ENCODE results near the gene RBBP8NL. TPM values are rescaled to one million over a fixed set of nuclear protein-coding genes. Genes with fewer than 3 reads are reported as not detected.

Gene RBBP8NL
- total RNA-seq, 1 experiment from 2014 or later, result 0.28 TPM

- no peak overlapping the region for H2BK20ac ChIP-seq (ENCODE audit: low read depth, low read length, poor library complexity, severe bottlenecking)
- no peak overlapping the region for H3K9ac ChIP-seq (ENCODE audit: extremely low read depth, insufficient read length, low read length)
- H4K91ac ChIP-seq (ENCODE audit: insufficient read length, low read depth, low read length), result no peak overlapping the region
- no peak overlapping the region for H2AFZ ChIP-seq (ENCODE audit: low read length)
- no peaks in the 10 kb centered on the region for H3K23me2 ChIP-seq (ENCODE audit: insufficient read length, low read depth, low read length, poor library complexity, severe bottlenecking)
- peaks cover 0 to 4% (median 0%) of the 10 kb centered on the region in 3 experiments; a peak in 1 of 7 replicates for H3K36me3 Mint-ChIP-seq (ENCODE audit: insufficient read depth in 1 of 3, low read depth in 3 of 3)
- no peaks in the 10 kb centered on the region for H3K4me1 ChIP-seq (ENCODE audit: insufficient read depth, low read length)
- H3T11ph ChIP-seq (ENCODE audit: low read length), result no peak overlapping the region
- no peak overlapping the region for H2AK5ac ChIP-seq (ENCODE audit: insufficient read length, low read length)
- no peak overlapping the region for H2BK120ac ChIP-seq (ENCODE audit: low read depth, low read length, poor library complexity, severe bottlenecking)
- no peaks in the 10 kb centered on the region for H3K27me3 ChIP-seq (ENCODE audit: insufficient read depth, low read length)
- H3K27me3 Mint-ChIP-seq (ENCODE audit: low read depth), result peaks cover 6% of the 10 kb centered on the region
- no peaks in the 10 kb centered on the region for H3K79me1 ChIP-seq (ENCODE audit: insufficient read depth, low read depth, low read length, poor library complexity, severe bottlenecking)
- no peak overlapping the region; a peak in 1 of 5 replicates for H3K4me3 Mint-ChIP-seq
- H3K4ac ChIP-seq (ENCODE audit: low read depth, low read length), result no peak overlapping the region
- H4K5ac ChIP-seq (ENCODE audit: insufficient read length, low read depth, low read length), result no peak overlapping the region
- H2BK5ac ChIP-seq (ENCODE audit: insufficient read length, low read length), result no peak overlapping the region
- H3K9me3 ChIP-seq (ENCODE audit: control insufficient read depth, low read depth, low read length), result no peaks in the 10 kb centered on the region
- H4K20me1 ChIP-seq (ENCODE audit: control insufficient read depth, insufficient read depth, insufficient read length), result no peaks in the 10 kb centered on the region
- no CpG with 5 or more reads among the region's 9 CpGs for WGBS (ENCODE audit: extremely low coverage, insufficient read length, low lambda C conversion rate)
- H3K23ac ChIP-seq (ENCODE audit: insufficient read length, low read depth, low read length), result no peak overlapping the region
- H2BK15ac ChIP-seq (ENCODE audit: low read depth, low read length), result no peak overlapping the region
- H2BK12ac ChIP-seq (ENCODE audit: insufficient read length, low read depth, low read length), result no peak overlapping the region
- no peak overlapping the region for H4K8ac ChIP-seq (replicated peaks; ENCODE audit: insufficient read length, low read depth, low read length)
- H3K18ac ChIP-seq (ENCODE audit: insufficient read length, low read depth, low read length), result no peak overlapping the region
- H3K56ac ChIP-seq (ENCODE audit: insufficient read length, low read depth, low read length), result no peak overlapping the region
- no peak overlapping the region; a peak in 1 of 7 replicates for H3K27ac Mint-ChIP-seq
- no peaks in the 10 kb centered on the region for H3K9me3 Mint-ChIP-seq
- no peak for TF ChIP-seq CTCF (conservative IDR thresholded peaks at IDR 0.05)
- no peak overlapping the region for H3K14ac ChIP-seq (ENCODE audit: insufficient read depth, low read length)
- no peak overlapping the region for H3K4me2 ChIP-seq (ENCODE audit: insufficient read depth, insufficient read length, low read length)
- peaks cover 9 to 18% of the 10 kb centered on the region in 2 experiments for H3K4me1 Mint-ChIP-seq
- H3K79me2 ChIP-seq (ENCODE audit: insufficient read depth, low read length), result no peaks in the 10 kb centered on the region
- no peak for DNase-seq
- no peak overlapping the region for H3K27ac ChIP-seq (ENCODE audit: insufficient read length, low read depth, low read length)
Measured at GRCh38 chr20:62404112-62404665, 23.1 kb downstream of the RBBP8NL start.

Measured in H9 (cell line).